C4-2B (cell line): ENCODE results near the gene ASXL3.

ENCODE experiments used
- ZFX ChIP-seq: fragments of 450-650 bp; IDR thresholded peaks from 2 replicates; pipeline ENCODE4 v1.6.1; 2017
- TF ChIP-seq, protein P1 (sequence below): fragments of 450-650 bp; conservative IDR thresholded peaks from 2 replicates; pipeline ENCODE4 v1.5.1; 2017; ENCODE audit warnings: mild to moderate bottlenecking

DNA sequence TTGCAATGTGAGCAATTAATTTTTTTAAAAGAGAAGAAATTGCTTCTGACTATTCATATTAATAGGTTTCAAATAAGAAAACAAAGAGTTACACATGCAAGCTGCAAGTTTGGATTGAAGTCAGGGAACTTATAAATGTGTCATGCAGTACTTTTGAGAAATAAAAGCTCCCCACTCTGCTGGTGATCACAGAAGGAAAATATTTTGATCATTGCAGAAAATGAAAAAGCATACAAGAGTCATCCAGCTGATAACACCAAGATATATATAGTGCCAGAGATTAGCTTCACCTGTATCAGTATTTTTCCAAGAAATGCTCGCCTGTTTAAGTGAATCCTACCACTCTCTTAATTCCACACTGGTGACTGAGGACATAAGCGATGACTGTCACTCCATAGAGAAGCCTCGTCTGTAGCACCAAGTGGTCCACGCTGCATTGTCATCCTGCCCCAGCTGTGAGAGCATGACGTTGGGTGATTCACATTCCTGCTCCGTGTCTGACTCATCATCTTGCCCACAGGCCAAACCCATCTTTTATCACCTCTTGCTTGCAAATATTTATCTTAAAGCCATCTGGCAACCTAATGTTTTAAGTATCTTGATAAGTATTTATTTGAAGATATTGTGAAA lies 178.0 kb downstream of the ASXL3 start:
- TF ChIP-seq, protein P1, sequence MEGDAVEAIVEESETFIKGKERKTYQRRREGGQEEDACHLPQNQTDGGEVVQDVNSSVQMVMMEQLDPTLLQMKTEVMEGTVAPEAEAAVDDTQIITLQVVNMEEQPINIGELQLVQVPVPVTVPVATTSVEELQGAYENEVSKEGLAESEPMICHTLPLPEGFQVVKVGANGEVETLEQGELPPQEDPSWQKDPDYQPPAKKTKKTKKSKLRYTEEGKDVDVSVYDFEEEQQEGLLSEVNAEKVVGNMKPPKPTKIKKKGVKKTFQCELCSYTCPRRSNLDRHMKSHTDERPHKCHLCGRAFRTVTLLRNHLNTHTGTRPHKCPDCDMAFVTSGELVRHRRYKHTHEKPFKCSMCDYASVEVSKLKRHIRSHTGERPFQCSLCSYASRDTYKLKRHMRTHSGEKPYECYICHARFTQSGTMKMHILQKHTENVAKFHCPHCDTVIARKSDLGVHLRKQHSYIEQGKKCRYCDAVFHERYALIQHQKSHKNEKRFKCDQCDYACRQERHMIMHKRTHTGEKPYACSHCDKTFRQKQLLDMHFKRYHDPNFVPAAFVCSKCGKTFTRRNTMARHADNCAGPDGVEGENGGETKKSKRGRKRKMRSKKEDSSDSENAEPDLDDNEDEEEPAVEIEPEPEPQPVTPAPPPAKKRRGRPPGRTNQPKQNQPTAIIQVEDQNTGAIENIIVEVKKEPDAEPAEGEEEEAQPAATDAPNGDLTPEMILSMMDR: no peak
- no peak for TF ChIP-seq ZFX
